B cell (primary cell): ENCODE results near the gene SPACA7. TPM values are rescaled to one million over a fixed set of nuclear protein-coding genes. Genes with fewer than 3 reads are reported as not detected.

Experiments
- ATAC-seq: fragments of 200-7000 bp; cut with Tn5 transposase; one replicate; pipeline ENCODE4 v1.10.0; 2021; ENCODE audit warnings: low read depth, mild to moderate bottlenecking, moderate number of reproducible peaks, moderate library complexity
- CTCF ChIA-PET: fragments of 350-600 bp; sonication (Branson Sonifier 250); formaldehyde crosslinking; loops from one replicate; lab custom pipeline; 2021; ENCODE audit warnings: antibody characterized with exemption, inconsistent platforms; lab: Charles Lee
- POLR2A ChIA-PET: fragments of 350-600 bp; sonication (Branson Sonifier 250); formaldehyde crosslinking; loops from one replicate; lab custom pipeline; 2021; ENCODE audit warnings: antibody characterized with exemption; lab: Charles Lee
- DNase-seq: peaks from one replicate; pipeline ENCODE4 v3.0.0; 2013
- H2AFZ ChIP-seq: 2 replicates; pipeline ENCODE4 v1.6.1; 2012; ENCODE audit warnings: mild to moderate bottlenecking, low read depth, low read length; ENCODE audit not compliant: insufficient read depth, poor library complexity, severe bottlenecking
- H3K27ac ChIP-seq, 2 donors: 1 replicate in 1 of 2; 2 replicates in 1 of 2; pipeline ENCODE4 v1.5.1; 2012 to 2013; ENCODE audit warnings: low read length in 2 of 2, mild to moderate bottlenecking in 2 of 2, moderate library complexity in 1 of 2
- H3K27me3 ChIP-seq, 4 experiments: fragments of 200-600 bp in 1 of 4; sonication (generic) in 1 of 4; replicated peaks in 1 of 4; 1 replicate in 2 of 4; 2 replicates in 2 of 4; pipeline versions ENCODE4 v1.6.1 to v1.7.0; 2013 to 2016; ENCODE audit warnings: low read length in 3 of 4, mild to moderate bottlenecking in 2 of 4, mixed read lengths in 1 of 4, moderate library complexity in 1 of 4; ENCODE audit not compliant: insufficient read depth in 4 of 4, control insufficient read depth in 3 of 4; ENCODE audit errors: control extremely low read depth in 1 of 4
- H3K36me3 ChIP-seq, 2 experiments: replicated peaks in 1 of 2; 1 replicate in 1 of 2; 2 replicates in 1 of 2; pipeline versions ENCODE4 v1.6.1 to v1.7.1; 2013; ENCODE audit warnings: low read length in 1 of 2; ENCODE audit not compliant: insufficient read depth in 2 of 2, control insufficient read depth in 1 of 2; ENCODE audit errors: control extremely low read depth in 1 of 2, extremely low read depth in 1 of 2
- H3K4me1 ChIP-seq, 2 donors: fragments of 200-600 bp in 1 of 2; sonication (generic) in 1 of 2; 1 replicate in 1 of 2; 2 replicates in 1 of 2; pipeline versions ENCODE4 v1.5.1 to v1.6.1; 2013 to 2017; ENCODE audit warnings: low read length in 2 of 2; ENCODE audit not compliant: control insufficient read depth in 2 of 2, insufficient read depth in 2 of 2
- H3K4me2 ChIP-seq: replicated peaks from 2 replicates; pipeline ENCODE3; 2012; ENCODE audit warnings: mild to moderate bottlenecking, low read depth, low read length; ENCODE audit not compliant: poor library complexity, severe bottlenecking
- H3K4me3 ChIP-seq, 5 experiments: fragments of 200-600 bp in 1 of 5; sonication (generic) in 1 of 5; 1 replicate in 3 of 5; 2 replicates in 2 of 5; pipeline versions ENCODE4 v1.5.1 to v1.7.0; 2011 to 2016; ENCODE audit warnings: low read length in 4 of 5, mild to moderate bottlenecking in 4 of 5, low read depth in 2 of 5, control low read depth in 1 of 5, moderate library complexity in 1 of 5; ENCODE audit not compliant: insufficient read depth in 1 of 5; ENCODE audit errors: control extremely low read depth in 1 of 5, extremely low read depth in 1 of 5
- H3K79me2 ChIP-seq: fragments of 200-600 bp; sonication (generic); one replicate; pipeline ENCODE4 v1.6.0; 2016; ENCODE audit warnings: low read length; ENCODE audit not compliant: control insufficient read depth, insufficient read depth
- H3K9ac ChIP-seq: fragments of 200-600 bp; sonication (generic); 2 replicates; pipeline ENCODE4 v1.6.1; 2017; ENCODE audit warnings: mild to moderate bottlenecking, low read length, moderate library complexity
- H3K9me3 ChIP-seq, 3 donors: one replicate each; pipeline versions ENCODE4 v1.6.1 to v1.7.1; 2013; ENCODE audit warnings: low read length in 2 of 3; ENCODE audit not compliant: control insufficient read depth in 2 of 3, insufficient read depth in 1 of 3; ENCODE audit errors: control extremely low read depth in 1 of 3
- H4K20me1 ChIP-seq: 2 replicates; pipeline ENCODE4 v1.6.0; 2012; ENCODE audit warnings: mild to moderate bottlenecking, low read length; ENCODE audit not compliant: insufficient read depth, control insufficient read depth, poor library complexity, severe bottlenecking
- H3K27ac Mint-ChIP-seq: one replicate; pipeline ENCODE4 v1.8.0; 2021; ENCODE audit warnings: mixed read lengths
- H3K27me3 Mint-ChIP-seq: one replicate; pipeline ENCODE4 v1.8.0; 2021; ENCODE audit warnings: mixed read lengths
- H3K4me1 Mint-ChIP-seq: one replicate; pipeline ENCODE4 v1.8.0; 2021; ENCODE audit warnings: mixed read lengths
- H3K4me3 Mint-ChIP-seq: one replicate; pipeline ENCODE4 v1.8.0; 2021; ENCODE audit warnings: mixed read lengths
- H3K9me3 Mint-ChIP-seq: one replicate; pipeline ENCODE4 v1.8.0; 2022; ENCODE audit warnings: mixed read lengths; ENCODE audit not compliant: insufficient read depth
- EZH2 ChIP-seq: IDR thresholded peaks from 2 replicates; pipeline ENCODE4 v1.6.1; 2012; ENCODE audit warnings: borderline replicate concordance, low read depth, mild to moderate bottlenecking, moderate library complexity, low read length; ENCODE audit not compliant: insufficient read depth, poor library complexity, severe bottlenecking
- WGBS: methylation state at CpG from one replicate; pipeline ENCODE4 v1.1.5; 2013; ENCODE audit warnings: missing lambda C conversion rate; ENCODE audit not compliant: insufficient coverage; 5-methylcytosine and 5-hydroxymethylcytosine counted together
- intact Hi-C: fragments of 100-400 bp; cut with micrococcal nuclease; formaldehyde crosslinking; loops from one replicate; pipeline ENCODE4 v1.10.0; 2022
- polyA plus RNA-seq: library from polyadenylated mRNA; depleted of rRNA; stranded (reverse); fragments of >200 nt; gene quantifications from 2 replicates; pipeline ENCODE4 v1.2.3, GENCODE V29; 2012
- total RNA-seq, 2 donors: library from RNA; stranded (reverse); fragments of 120-200 nt in 1 of 2; gene quantifications; 1 replicate in 1 of 2; 2 replicates in 1 of 2; pipeline versions ENCODE4 v1.2.3 to v1.2.4, GENCODE V29; 2013 to 2022
- TF ChIP-seq, protein P1 (sequence below): fragments of 200-600 bp; IDR thresholded peaks from one replicate; pipeline ENCODE4 v1.8.0; 2022; ENCODE audit warnings: antibody characterized with exemption, mild to moderate bottlenecking

SPACA7 gene
- total and polyA plus RNA-seq, 2 donors (not counting 1 experiment from before 2014, with no cell fraction given), result not detected

DNA sequence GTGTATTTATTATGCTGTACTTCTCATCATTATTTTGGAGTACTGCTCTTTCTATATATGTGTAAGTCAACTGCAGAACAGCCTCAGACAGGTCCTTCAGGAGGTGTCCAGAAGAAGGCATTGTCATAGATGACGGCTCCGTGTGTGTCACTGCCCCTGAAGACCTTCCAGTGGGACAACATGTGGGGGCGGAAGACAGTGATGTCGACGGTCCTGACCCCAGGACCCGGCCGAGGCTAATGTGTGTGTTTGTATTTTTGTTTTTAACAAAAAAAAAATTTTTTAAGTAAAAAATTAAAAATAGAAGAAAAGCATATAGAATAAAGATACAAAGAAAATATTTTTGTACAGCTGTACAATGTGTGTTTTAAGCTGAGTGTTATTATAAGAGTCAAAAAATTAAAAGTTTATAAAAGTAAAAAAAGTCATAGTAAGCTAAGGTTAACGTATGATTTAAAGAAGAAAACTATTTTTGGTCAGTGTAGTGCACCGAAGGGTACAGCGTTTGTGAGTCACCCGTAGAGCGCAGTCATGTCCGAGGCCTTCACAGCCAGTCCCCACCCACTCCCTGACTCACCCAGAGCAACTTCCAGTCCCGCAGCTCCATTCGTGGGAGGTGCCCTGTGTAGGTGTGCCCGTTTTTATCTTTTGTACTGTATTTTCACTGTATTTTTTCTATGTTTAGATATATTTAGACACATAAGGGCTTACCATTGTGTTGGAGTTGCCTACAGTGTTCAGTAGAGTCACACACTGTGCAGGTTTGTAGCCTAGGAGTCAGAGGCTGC lies 42.2 kb upstream of the SPACA7 start:
- Histone ChIP-seq H2AFZ (no peak overlapping the region), H3K27ac (no peak overlapping the region), H3K9me3 (peaks cover 0 to 51% (median 7%) of the 10 kb centered on the region in 3 donors), H3K27me3 (peaks cover 0 to 27% (median 0%) of the 10 kb centered on the region in 4 experiments), H3K36me3 (no peaks in the 10 kb centered on the region), H3K4me2 (no peak overlapping the region), H3K4me1 (no peaks in the 10 kb centered on the region), H3K9ac (no peak overlapping the region), H4K20me1 (no peaks in the 10 kb centered on the region), H3K79me2 (no peaks in the 10 kb centered on the region), H3K4me3 (no peak overlapping the region)
- CTCF ChIA-PET, result no interaction called here
- peaks cover 9% of the 10 kb centered on the region for H3K9me3 Mint-ChIP-seq
- DNase-seq (no peak), ATAC-seq (no peak)
- intact Hi-C loops, result no loop called here
- POLR2A ChIA-PET, result no interaction called here
- H3K27me3 Mint-ChIP-seq, result peaks cover 23% of the 10 kb centered on the region
- 91% methylated on average over 5 of the region's 16 CpGs for WGBS
- H3K4me1 Mint-ChIP-seq, result no peaks in the 10 kb centered on the region
- no peak overlapping the region for H3K27ac Mint-ChIP-seq
- TF ChIP-seq, protein P1, sequence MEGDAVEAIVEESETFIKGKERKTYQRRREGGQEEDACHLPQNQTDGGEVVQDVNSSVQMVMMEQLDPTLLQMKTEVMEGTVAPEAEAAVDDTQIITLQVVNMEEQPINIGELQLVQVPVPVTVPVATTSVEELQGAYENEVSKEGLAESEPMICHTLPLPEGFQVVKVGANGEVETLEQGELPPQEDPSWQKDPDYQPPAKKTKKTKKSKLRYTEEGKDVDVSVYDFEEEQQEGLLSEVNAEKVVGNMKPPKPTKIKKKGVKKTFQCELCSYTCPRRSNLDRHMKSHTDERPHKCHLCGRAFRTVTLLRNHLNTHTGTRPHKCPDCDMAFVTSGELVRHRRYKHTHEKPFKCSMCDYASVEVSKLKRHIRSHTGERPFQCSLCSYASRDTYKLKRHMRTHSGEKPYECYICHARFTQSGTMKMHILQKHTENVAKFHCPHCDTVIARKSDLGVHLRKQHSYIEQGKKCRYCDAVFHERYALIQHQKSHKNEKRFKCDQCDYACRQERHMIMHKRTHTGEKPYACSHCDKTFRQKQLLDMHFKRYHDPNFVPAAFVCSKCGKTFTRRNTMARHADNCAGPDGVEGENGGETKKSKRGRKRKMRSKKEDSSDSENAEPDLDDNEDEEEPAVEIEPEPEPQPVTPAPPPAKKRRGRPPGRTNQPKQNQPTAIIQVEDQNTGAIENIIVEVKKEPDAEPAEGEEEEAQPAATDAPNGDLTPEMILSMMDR, result no peak
- TF ChIP-seq EZH2, result no peak
- H3K4me3 Mint-ChIP-seq, result no peak overlapping the region

DNA sequence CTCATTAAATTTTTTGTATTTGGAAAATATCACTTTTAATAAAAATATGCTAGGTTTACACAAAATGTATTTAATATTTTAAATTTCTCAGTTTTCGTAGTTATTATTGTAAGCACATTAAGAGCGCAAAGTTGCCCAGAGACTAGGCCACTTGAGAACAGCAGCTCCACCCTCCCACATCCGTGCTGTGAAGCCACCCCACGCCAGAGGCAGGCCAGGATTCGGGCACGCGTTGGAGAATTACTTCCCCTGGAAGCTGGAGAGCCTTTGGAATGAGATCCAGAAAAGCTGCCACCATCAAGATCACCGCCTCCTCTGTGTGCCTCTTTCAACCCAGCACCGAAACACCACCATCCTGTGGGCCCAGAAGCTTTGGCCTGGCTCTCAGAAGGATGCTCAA lies 41.0 kb upstream of the SPACA7 start:
- no peaks in the 10 kb centered on the region for H3K36me3 ChIP-seq
- DNase-seq, result no peak
- no peak overlapping the region for H3K27ac Mint-ChIP-seq
- H3K27me3 ChIP-seq, result peaks cover 0 to 27% (median 0%) of the 10 kb centered on the region in 4 experiments
- 68% methylated on average over 7 of the region's 9 CpGs for WGBS
- no peaks in the 10 kb centered on the region for H3K4me1 ChIP-seq
- H3K4me3 ChIP-seq, result no peak overlapping the region
- TF ChIP-seq, protein P1, result no peak
- TF ChIP-seq EZH2, result no peak
- H3K79me2 ChIP-seq, result no peaks in the 10 kb centered on the region
- no peak overlapping the region for H3K27ac ChIP-seq
- H3K9me3 ChIP-seq, result peaks cover 0 to 40% (median 7%) of the 10 kb centered on the region in 3 donors
- no peaks in the 10 kb centered on the region for H3K4me1 Mint-ChIP-seq
- ChIA-PET POLR2A (no interaction called here), CTCF (interaction anchor here (1.2 kb wide), 1 partner anchor 14 kb away, joined by 3 read pairs; no protein-coding TSS in a partner anchor)
- intact Hi-C loops, result no loop called here
- peaks cover 9% of the 10 kb centered on the region for H3K9me3 Mint-ChIP-seq
- H3K9ac ChIP-seq, result no peak overlapping the region
- ATAC-seq, result no peak
- no peaks in the 10 kb centered on the region for H4K20me1 ChIP-seq
- H3K4me3 Mint-ChIP-seq, result no peak overlapping the region
- no peak overlapping the region for H2AFZ ChIP-seq
- peaks cover 20% of the 10 kb centered on the region for H3K27me3 Mint-ChIP-seq
- H3K4me2 ChIP-seq, result no peak overlapping the region
